GM04503 (cell line): Measurements from ENCODE around the gene SEMA5A.
A peak's percentile ranks its signal among the peaks of the same experiment; 100 is the strongest.

ENCODE experiments used
- DNase-seq: peaks from one replicate; pipeline ENCODE4 v3.0.0-alpha.2; 2012; ENCODE audit warnings: low read depth

Gene SEMA5A

GRCh38 chr5:9058666-9059065, 487.2 kb downstream of the SEMA5A start:
- DNase-seq: no peak

GRCh38 chr5:9058161-9058560, 487.7 kb downstream of the SEMA5A start:
- DNase-seq: no peak

GRCh38 chr5:9057406-9058000, 488.4 kb downstream of the SEMA5A start:
- no peak for DNase-seq

DNA sequence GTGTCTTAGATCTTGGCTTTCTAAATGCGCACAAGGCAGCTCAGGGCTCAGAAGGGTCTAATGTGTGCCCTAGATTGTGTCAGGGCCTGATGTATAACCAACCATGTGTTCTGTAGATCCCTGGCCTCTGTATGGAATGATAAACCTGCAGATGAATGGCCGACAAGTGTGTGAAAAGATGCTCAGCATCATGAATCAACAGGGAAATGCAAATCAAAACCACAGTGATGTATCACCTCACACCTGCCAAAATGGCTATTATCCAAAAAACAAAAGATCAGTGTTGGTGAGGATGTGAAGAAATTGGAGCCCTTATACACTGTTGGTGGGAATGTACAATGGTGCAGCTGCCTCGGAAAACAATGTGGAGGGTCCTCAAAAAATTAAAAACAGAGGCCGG, 489.8 kb downstream of the SEMA5A start:
- no peak for DNase-seq

GRCh38 chr5:9054821-9055589, 490.9 kb downstream of the SEMA5A start:
- DNase-seq: no peak

DNA sequence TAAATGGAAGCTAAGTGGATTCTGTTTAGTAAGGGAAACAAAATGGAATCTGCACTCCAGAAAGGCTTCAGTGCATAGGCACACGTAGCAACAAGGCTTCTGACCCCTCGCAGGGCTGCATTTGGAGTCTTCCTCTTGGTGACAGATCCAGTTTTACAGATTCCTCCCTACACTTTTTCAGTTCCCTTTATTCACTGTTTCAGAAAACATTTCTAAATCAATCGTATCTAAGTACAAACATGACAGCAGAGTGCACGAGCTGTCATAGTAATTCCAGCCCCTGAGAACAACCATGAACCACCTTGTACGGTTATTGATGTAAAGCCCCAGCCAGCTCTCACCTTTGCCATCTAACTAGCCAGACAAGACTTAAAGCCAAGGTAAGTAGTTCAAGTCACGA, 491.6 kb downstream of the SEMA5A start:
- no peak for DNase-seq

- DNase-seq: no peak
Observed at GRCh38 chr5:9052421-9052820, 493.5 kb downstream of the SEMA5A start.

GRCh38 chr5:9051779-9052178, 494.1 kb downstream of the SEMA5A start:
- DNase-seq: no peak

- DNase-seq: no peak
Observed at GRCh38 chr5:9047932-9048331, 497.9 kb downstream of the SEMA5A start.

GRCh38 chr5:9046756-9047481, 499.0 kb downstream of the SEMA5A start:
- DNase-seq: peak; percentile 99

GRCh38 chr5:9045946-9046345, 499.9 kb downstream of the SEMA5A start:
- no peak for DNase-seq

DNA sequence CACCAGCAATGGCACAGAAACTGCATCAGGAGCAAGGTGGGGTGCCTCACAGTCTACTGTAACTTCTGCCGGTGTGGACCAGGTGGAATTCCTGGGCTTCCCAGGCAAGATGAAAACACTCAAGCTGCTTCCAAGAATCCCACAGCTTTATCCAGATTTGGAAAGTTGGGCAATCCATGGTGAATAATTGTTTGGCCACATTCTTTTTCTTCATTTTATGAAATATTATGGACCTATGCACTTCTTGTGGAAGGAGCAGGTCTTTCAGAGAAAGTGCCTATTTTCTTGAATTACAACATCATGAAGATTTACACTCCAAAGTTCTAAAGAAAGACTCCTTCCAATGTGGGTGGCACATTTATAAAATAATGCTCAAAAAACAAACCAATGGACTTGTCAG, 503.6 kb downstream of the SEMA5A start:
- no peak for DNase-seq

GRCh38 chr5:9040475-9040874, 505.4 kb downstream of the SEMA5A start:
- no peak for DNase-seq

- DNase-seq: no peak
Observed at GRCh38 chr5:9037048-9037447, 508.8 kb downstream of the SEMA5A start.

- no peak for DNase-seq
Observed at GRCh38 chr5:9035346-9035745, 510.5 kb downstream of the SEMA5A start.

GRCh38 chr5:9034649-9035048, 511.2 kb downstream of the SEMA5A start:
- no peak for DNase-seq

DNA sequence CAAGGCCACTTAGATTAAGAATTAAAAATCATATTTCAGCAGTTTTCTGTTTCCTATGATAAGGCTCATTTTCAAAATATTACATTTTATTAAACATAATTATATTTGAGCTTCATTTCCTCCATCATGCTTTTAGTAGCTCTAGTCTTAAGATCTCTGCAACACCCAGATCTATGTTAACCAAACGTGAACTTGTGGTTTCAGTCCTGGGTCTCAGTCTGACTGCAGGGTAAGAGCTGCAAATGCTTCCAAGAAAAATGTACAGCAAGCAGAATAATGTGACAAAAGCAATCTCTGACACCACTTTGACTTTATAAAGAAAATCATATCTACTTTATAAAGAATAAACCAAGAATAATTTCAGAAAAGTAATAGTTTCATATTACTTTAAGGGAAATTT, 512.4 kb downstream of the SEMA5A start:
- DNase-seq: no peak

GRCh38 chr5:9025942-9026341, 519.9 kb downstream of the SEMA5A start:
- no peak for DNase-seq

- DNase-seq: no peak
Observed at GRCh38 chr5:9020996-9021395, 524.9 kb downstream of the SEMA5A start.

- DNase-seq: peak; percentile 43
Observed at GRCh38 chr5:9015937-9016270, 530.0 kb downstream of the SEMA5A start.

- peak; percentile 31 for DNase-seq
Observed at GRCh38 chr5:9015260-9015936, 530.5 kb downstream of the SEMA5A start.

- no peak for DNase-seq
Observed at GRCh38 chr5:9013147-9013546, 532.7 kb downstream of the SEMA5A start.
